Suprapubic skin (tissue), 4 donors: ENCODE measurements around the gene B9D2. TPM values are rescaled to one million over a fixed set of nuclear protein-coding genes. Genes with fewer than 3 reads are reported as not detected.

Experiments used
- DNase-seq, 2 donors: peaks; one replicate each; pipeline ENCODE4 v3.0.0-alpha.2; 2019; ENCODE audit warnings: low spot score in 2 of 2
- H3K27ac ChIP-seq: fragments of 200-600 bp; sonication (generic); one replicate; pipeline ENCODE4 v1.5.1; 2019
- H3K27me3 ChIP-seq: fragments of 200-600 bp; sonication (generic); one replicate; pipeline ENCODE4 v1.5.1; 2019
- H3K36me3 ChIP-seq: fragments of 200-600 bp; sonication (generic); one replicate; pipeline ENCODE4 v1.5.1; 2019
- H3K4me1 ChIP-seq: fragments of 200-600 bp; sonication (generic); one replicate; pipeline ENCODE4 v1.5.1; 2019
- H3K4me3 ChIP-seq: fragments of 200-600 bp; sonication (generic); one replicate; pipeline ENCODE4 v1.5.1; 2019; ENCODE audit warnings: mild to moderate bottlenecking
- H3K9me3 ChIP-seq: fragments of 200-600 bp; sonication (generic); one replicate; pipeline ENCODE4 v1.5.1; 2019
- CTCF ChIP-seq, 2 donors: fragments of 200-600 bp in 1 of 2; fragments of 450-650 bp in 1 of 2; sonication (generic) in 1 of 2; IDR thresholded peaks; one replicate each; pipeline ENCODE4 v1.5.1; 2016 to 2019; ENCODE audit warnings: antibody characterized with exemption in 2 of 2, mild to moderate bottlenecking in 1 of 2, moderate library complexity in 1 of 2
- EP300 ChIP-seq: sonication (generic); formaldehyde crosslinking; IDR thresholded peaks from one replicate; pipeline ENCODE4 v1.6.1; 2017; ENCODE audit warnings: antibody characterized with exemption
- POLR2A ChIP-seq, 2 donors: fragments of 450-650 bp; IDR thresholded peaks; one replicate each; pipeline ENCODE4 v1.6.1; 2017; ENCODE audit warnings: antibody characterized with exemption in 2 of 2, mild to moderate bottlenecking in 2 of 2, moderate library complexity in 2 of 2
- POLR2AphosphoS5 ChIP-seq, 3 donors: sonication (generic); formaldehyde crosslinking; IDR thresholded peaks; one replicate each; pipeline ENCODE4 v1.6.1; 2017; ENCODE audit warnings: antibody characterized with exemption in 3 of 3
- WGBS: methylation state at CpG from one replicate; pipeline ENCODE4 v1.1.5; 2018; 5-methylcytosine and 5-hydroxymethylcytosine counted together
- total RNA-seq, 4 donors: library from RNA; depleted of rRNA; stranded (reverse); fragments of >200 nt; gene quantifications; one replicate each; pipeline ENCODE4 v1.1.0, GENCODE V29; 2016

B9D2 gene
- total RNA-seq, 4 donors from 2014 or later, result 2.8 to 9.3 (median 4.8) TPM

GRCh38 chr19:41369769-41370168 lies 5.8 kb upstream of the B9D2 start:
- TF ChIP-seq EP300, result no peak
- DNase-seq, result no peak
- no peaks in the 10 kb centered on the region for H3K27me3 ChIP-seq
- 89% methylated on average over 2 of the region's 2 CpGs for WGBS
- no peak overlapping the region for H3K4me3 ChIP-seq
- no peaks in the 10 kb centered on the region for H3K9me3 ChIP-seq
- H3K36me3 ChIP-seq, result no peaks in the 10 kb centered on the region
- H3K4me1 ChIP-seq, result peaks cover 31% of the 10 kb centered on the region
- no peak overlapping the region for H3K27ac ChIP-seq

GRCh38 chr19:41367848-41368301 lies 3.9 kb upstream of the B9D2 start:
- Histone ChIP-seq H3K4me3 (no peak overlapping the region), H3K27ac (peak overlapping the region; percentile 23), H3K4me1 (peaks cover 31% of the 10 kb centered on the region), H3K9me3 (no peaks in the 10 kb centered on the region), H3K36me3 (no peaks in the 10 kb centered on the region), H3K27me3 (no peaks in the 10 kb centered on the region)
- TF ChIP-seq CTCF (IDR thresholded peaks at IDR 0.05) (no peak), EP300 (no peak), POLR2AphosphoS5 (IDR thresholded peaks at IDR 0.05) (no peak), POLR2A (IDR thresholded peaks at IDR 0.05) (no peak)
- 49% methylated on average over 6 of the region's 6 CpGs for WGBS
- DNase-seq, result no peak

GRCh38 chr19:41366089-41366488 lies 2.1 kb upstream of the B9D2 start:
- Histone ChIP-seq H3K36me3 (no peaks in the 10 kb centered on the region), H3K4me3 (no peak overlapping the region), H3K4me1 (peaks cover 31% of the 10 kb centered on the region), H3K27ac (no peak overlapping the region), H3K27me3 (no peaks in the 10 kb centered on the region), H3K9me3 (no peaks in the 10 kb centered on the region)
- 96% methylated on average over 1 of the region's 1 CpG for WGBS
- no peak for TF ChIP-seq EP300
- no peak for TF ChIP-seq POLR2A (IDR thresholded peaks at IDR 0.05)
- no peak for TF ChIP-seq CTCF (IDR thresholded peaks at IDR 0.05)
- TF ChIP-seq POLR2AphosphoS5 (IDR thresholded peaks at IDR 0.05), result no peak
- DNase-seq, result no peak

- H3K27me3 ChIP-seq, result no peaks in the 10 kb centered on the region
- H3K36me3 ChIP-seq, result no peaks in the 10 kb centered on the region
- no peaks in the 10 kb centered on the region for H3K9me3 ChIP-seq
- peak overlapping the region; percentile 99 for H3K27ac ChIP-seq
- WGBS, result 71% methylated on average over 14 of the region's 14 CpGs
- H3K4me1 ChIP-seq, result peaks cover 31% of the 10 kb centered on the region
- TF ChIP-seq POLR2AphosphoS5 (IDR thresholded peaks at IDR 0.05) (no peak), CTCF (IDR thresholded peaks at IDR 0.05) (no peak), EP300 (no peak), POLR2A (IDR thresholded peaks at IDR 0.05) (no peak)
- H3K4me3 ChIP-seq, result peak overlapping the region; percentile 76
- DNase-seq, result no peak
These were observed 809 bp upstream of the B9D2 start for GRCh38 chr19:41364524-41365391.

- H3K27me3 ChIP-seq, result no peaks in the 10 kb centered on the region
- peak overlapping the region; percentile 76 for H3K4me3 ChIP-seq
- 49% methylated on average over 6 of the region's 6 CpGs for WGBS
- H3K27ac ChIP-seq, result peak overlapping the region; percentile 99
- TF ChIP-seq CTCF (IDR thresholded peaks at IDR 0.05) (no peak), POLR2AphosphoS5 (IDR thresholded peaks at IDR 0.05) (no peak), POLR2A (IDR thresholded peaks at IDR 0.05) (no peak), EP300 (no peak)
- no peaks in the 10 kb centered on the region for H3K36me3 ChIP-seq
- no peak for DNase-seq
- peaks cover 29% of the 10 kb centered on the region for H3K4me1 ChIP-seq
- no peaks in the 10 kb centered on the region for H3K9me3 ChIP-seq
These were observed 587 bp downstream of the B9D2 start for GRCh38 chr19:41363371-41363752.
